Measurements from ENCODE around the gene MEG3.

The MEG3 gene

GRCh38 chr14:100874051-100874410 is 48.1 kb downstream of the MEG3 start:
- no peak for DNase-seq (ENCODE audit: low read depth)
- H3K4me3 ChIP-seq (ENCODE audit: low read depth, low read length): no peak overlapping the region

- DNase-seq (ENCODE audit: low read depth): no peak
- no peak overlapping the region for H3K4me3 ChIP-seq (ENCODE audit: low read depth, low read length)
Observed at GRCh38 chr14:100874411-100875091, 48.6 kb downstream of the MEG3 start.

- DNase-seq (ENCODE audit: low read depth): no peak
- H3K4me3 ChIP-seq (ENCODE audit: low read depth, low read length): no peak overlapping the region
Observed at GRCh38 chr14:100875126-100875525, 49.2 kb downstream of the MEG3 start.

- DNase-seq (ENCODE audit: low read depth): no peak
- no peak overlapping the region for H3K4me3 ChIP-seq (ENCODE audit: low read depth, low read length)
Observed at GRCh38 chr14:100875861-100876590, 50.1 kb downstream of the MEG3 start.

GRCh38 chr14:100878271-100879146 is 52.6 kb downstream of the MEG3 start:
- no peak overlapping the region for H3K4me3 ChIP-seq (ENCODE audit: low read depth, low read length)
- no peak for DNase-seq (ENCODE audit: low read depth)

- H3K4me3 ChIP-seq (ENCODE audit: low read depth, low read length): no peak overlapping the region
- no peak for DNase-seq (ENCODE audit: low read depth)
Observed at GRCh38 chr14:100879194-100879593, 53.3 kb downstream of the MEG3 start.

GRCh38 chr14:100879782-100880181 is 53.9 kb downstream of the MEG3 start:
- no peak overlapping the region for H3K4me3 ChIP-seq (ENCODE audit: low read depth, low read length)

GRCh38 chr14:100880271-100881101 is 54.6 kb downstream of the MEG3 start:
- no peak overlapping the region for H3K4me3 ChIP-seq (ENCODE audit: low read depth, low read length)
- DNase-seq (ENCODE audit: low read depth): no peak

More at GRCh38 chr14:100879782-100880181, 53.9 kb downstream of the MEG3 start:
- DNase-seq (ENCODE audit: low read depth): no peak

GRCh38 chr14:100881211-100882025 is 55.5 kb downstream of the MEG3 start:
- DNase-seq (ENCODE audit: low read depth): no peak
- no peak overlapping the region for H3K4me3 ChIP-seq (ENCODE audit: low read depth, low read length)

GRCh38 chr14:100882026-100882967 is 56.4 kb downstream of the MEG3 start:
- no peak for DNase-seq (ENCODE audit: low read depth)
- no peak overlapping the region for H3K4me3 ChIP-seq (ENCODE audit: low read depth, low read length)

- H3K4me3 ChIP-seq (ENCODE audit: low read depth, low read length): no peak overlapping the region
- no peak for DNase-seq (ENCODE audit: low read depth)
Observed at GRCh38 chr14:100882991-100883788, 57.3 kb downstream of the MEG3 start.

GRCh38 chr14:100883789-100884101 is 57.8 kb downstream of the MEG3 start:
- H3K4me3 ChIP-seq (ENCODE audit: low read depth, low read length): no peak overlapping the region

GRCh38 chr14:100884456-100884855 is 58.5 kb downstream of the MEG3 start:
- no peak for DNase-seq (ENCODE audit: low read depth)
- no peak overlapping the region for H3K4me3 ChIP-seq (ENCODE audit: low read depth, low read length)

More at GRCh38 chr14:100883789-100884101, 57.8 kb downstream of the MEG3 start:
- DNase-seq (ENCODE audit: low read depth): no peak

GRCh38 chr14:100885196-100885595 is 59.3 kb downstream of the MEG3 start:
- H3K4me3 ChIP-seq (ENCODE audit: low read depth, low read length): no peak overlapping the region
- DNase-seq (ENCODE audit: low read depth): no peak

GRCh38 chr14:100885617-100886016 is 59.7 kb downstream of the MEG3 start:
- DNase-seq (ENCODE audit: low read depth): no peak
- no peak overlapping the region for H3K4me3 ChIP-seq (ENCODE audit: low read depth, low read length)

GRCh38 chr14:100887728-100888335 is 61.9 kb downstream of the MEG3 start:
- H3K4me3 ChIP-seq (ENCODE audit: low read depth, low read length): no peak overlapping the region
- no peak for DNase-seq (ENCODE audit: low read depth)

Data from skeletal muscle cell (primary cell).